Cardiac fibroblast (primary cell): ENCODE results near the gene PHACTR1.
A peak's percentile ranks its signal among the peaks of the same experiment; 100 is the strongest.

ENCODE experiments used
- DNase-seq, 2 donors: peaks; one replicate each; pipeline versions ENCODE4 v3.0.0 to v3.0.0-alpha.2; 2010; ENCODE audit warnings: low read depth in 2 of 2
- H3K4me3 ChIP-seq, 2 donors: replicated peaks in 1 of 2; 1 replicate in 1 of 2; 2 replicates in 1 of 2; pipeline ENCODE4 v1.5.1; 2011; ENCODE audit warnings: low read depth in 2 of 2, low read length in 2 of 2, mild to moderate bottlenecking in 2 of 2, moderate library complexity in 1 of 2
- TF ChIP-seq, protein P1 (sequence below): IDR thresholded peaks from one replicate; pipeline ENCODE4 v1.5.1; 2011; ENCODE audit warnings: low read depth, mild to moderate bottlenecking, low read length, inconsistent platforms

Gene PHACTR1

DNA sequence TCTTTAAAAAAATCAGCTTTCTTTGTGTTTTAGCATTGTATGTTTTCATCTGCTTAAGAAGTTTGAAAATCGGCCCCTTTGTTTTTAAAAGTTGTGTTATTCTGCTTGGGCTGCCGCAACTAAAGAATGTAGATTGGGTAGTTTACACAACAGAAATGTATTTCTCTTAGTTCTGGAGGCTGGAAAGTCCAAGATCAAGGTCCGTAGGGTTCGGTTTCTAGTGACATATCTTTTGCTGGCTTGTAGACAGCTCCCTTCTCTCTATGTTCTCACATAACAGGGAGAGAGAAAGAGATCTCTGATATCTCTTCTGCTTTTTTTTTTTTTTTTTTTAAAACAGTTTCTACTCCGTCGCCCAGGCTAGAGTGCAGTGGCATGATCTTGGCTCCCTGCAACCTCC, 473.1 kb downstream of the PHACTR1 start:
- DNase-seq = no peak
- no peak overlapping the region for H3K4me3 ChIP-seq
- TF ChIP-seq, protein P1, sequence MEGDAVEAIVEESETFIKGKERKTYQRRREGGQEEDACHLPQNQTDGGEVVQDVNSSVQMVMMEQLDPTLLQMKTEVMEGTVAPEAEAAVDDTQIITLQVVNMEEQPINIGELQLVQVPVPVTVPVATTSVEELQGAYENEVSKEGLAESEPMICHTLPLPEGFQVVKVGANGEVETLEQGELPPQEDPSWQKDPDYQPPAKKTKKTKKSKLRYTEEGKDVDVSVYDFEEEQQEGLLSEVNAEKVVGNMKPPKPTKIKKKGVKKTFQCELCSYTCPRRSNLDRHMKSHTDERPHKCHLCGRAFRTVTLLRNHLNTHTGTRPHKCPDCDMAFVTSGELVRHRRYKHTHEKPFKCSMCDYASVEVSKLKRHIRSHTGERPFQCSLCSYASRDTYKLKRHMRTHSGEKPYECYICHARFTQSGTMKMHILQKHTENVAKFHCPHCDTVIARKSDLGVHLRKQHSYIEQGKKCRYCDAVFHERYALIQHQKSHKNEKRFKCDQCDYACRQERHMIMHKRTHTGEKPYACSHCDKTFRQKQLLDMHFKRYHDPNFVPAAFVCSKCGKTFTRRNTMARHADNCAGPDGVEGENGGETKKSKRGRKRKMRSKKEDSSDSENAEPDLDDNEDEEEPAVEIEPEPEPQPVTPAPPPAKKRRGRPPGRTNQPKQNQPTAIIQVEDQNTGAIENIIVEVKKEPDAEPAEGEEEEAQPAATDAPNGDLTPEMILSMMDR = no peak

DNA sequence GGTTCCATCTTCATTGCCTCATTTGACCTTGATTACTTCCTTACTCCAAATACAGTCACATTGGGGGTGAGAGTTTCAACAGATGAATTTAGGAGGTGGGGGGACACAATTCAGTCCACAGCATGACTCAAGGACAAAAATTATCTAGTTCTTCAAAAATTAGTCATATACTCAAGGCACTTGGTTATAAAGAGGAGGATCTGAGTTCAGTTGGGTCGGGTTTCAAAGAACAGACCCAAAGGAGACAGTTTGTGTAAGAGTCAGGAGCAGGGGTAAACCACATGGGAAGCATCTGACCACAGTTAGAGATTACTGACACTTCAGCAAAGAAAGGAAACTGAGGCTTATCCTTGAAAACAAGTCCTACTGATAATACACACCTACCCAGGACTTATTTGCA, 473.8 kb downstream of the PHACTR1 start:
- H3K4me3 ChIP-seq = no peak overlapping the region
- DNase-seq = peak in 1 of 2 donors; percentile 5
- TF ChIP-seq, protein P1 = no peak

DNA sequence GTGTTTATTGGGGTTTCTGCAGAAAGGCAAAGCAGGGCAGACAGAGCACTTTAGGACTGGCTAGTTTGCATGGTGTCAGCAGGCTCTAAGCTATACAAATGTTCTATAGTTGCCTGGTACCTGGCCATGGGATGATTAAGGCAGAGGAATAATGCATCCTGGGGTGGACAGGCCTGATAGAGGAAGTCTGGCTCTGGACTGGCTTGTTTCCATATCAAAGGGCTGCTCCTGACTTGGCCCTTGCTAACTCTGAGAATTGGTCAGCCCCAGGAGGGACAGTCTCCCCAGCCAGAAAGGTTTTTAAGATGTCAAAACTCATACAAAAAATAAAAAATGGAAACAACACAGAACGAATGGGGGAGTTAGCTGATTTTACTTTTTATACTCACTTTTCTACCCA, 474.9 kb downstream of the PHACTR1 start:
- TF ChIP-seq, protein P1 = no peak
- no peak overlapping the region for H3K4me3 ChIP-seq
- no peak for DNase-seq

DNA sequence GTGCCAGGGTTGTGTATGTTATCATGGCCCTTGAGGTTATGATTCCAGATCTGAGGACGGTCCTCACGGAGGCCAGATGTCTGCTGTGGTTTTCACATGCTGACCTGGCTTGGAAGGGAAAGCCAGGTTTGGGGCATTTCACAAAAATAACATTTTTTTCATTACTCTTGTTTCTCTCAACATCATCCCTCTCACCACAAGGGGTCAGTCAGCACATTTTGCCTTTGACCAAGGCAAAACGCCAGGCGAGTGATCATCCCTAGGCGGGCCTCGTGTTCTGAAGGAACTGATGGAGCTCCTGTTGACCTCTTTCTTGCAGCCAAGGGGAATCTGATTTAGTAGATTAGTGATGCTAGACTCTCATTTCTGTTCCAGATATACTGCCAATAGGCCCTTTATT, 478.3 kb downstream of the PHACTR1 start:
- DNase-seq = peak; percentile 81 to 83
- TF ChIP-seq, protein P1 = peak; percentile 73
- H3K4me3 ChIP-seq = no peak overlapping the region

DNA sequence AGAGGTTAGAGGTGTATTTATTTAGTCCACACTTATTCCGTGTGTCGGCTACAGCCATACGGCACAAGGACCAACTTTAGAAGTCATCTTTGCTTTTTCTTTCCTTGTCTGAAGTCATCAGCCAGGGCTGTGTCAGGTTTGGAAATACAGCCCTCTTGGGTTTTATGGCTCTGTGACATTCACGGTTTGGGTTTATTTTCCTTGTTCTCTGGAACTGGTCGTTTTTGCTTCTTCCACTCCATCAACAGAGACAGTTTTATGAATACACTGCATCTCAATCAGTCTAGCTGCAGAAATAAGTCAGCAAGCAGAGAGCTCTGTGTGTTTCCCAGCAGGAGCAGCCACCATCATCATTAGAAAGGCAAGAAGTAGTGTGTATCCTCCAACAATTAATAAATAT, 479.2 kb downstream of the PHACTR1 start:
- no peak overlapping the region for H3K4me3 ChIP-seq
- TF ChIP-seq, protein P1 = no peak
- DNase-seq = no peak

DNA sequence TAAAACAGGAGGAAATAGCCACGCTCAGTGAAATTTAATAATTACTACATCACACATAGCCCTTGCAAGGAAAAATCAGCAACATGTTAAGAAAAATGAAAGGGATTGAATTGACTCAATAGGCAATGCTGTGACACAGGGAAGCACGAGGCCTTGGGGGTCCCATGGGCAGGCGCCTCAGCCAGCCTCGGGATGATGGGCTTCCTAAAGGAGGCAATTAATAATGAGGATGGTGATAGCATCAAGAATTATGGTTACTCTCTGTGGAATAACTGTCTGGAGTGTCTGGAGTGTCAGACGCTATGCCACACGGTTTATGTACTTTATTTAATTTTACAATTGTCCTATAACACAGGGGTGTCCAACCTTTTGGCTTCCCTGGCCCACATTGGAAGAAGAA, 481.6 kb downstream of the PHACTR1 start:
- no peak for DNase-seq
- TF ChIP-seq, protein P1 = no peak
- H3K4me3 ChIP-seq = no peak overlapping the region

DNA sequence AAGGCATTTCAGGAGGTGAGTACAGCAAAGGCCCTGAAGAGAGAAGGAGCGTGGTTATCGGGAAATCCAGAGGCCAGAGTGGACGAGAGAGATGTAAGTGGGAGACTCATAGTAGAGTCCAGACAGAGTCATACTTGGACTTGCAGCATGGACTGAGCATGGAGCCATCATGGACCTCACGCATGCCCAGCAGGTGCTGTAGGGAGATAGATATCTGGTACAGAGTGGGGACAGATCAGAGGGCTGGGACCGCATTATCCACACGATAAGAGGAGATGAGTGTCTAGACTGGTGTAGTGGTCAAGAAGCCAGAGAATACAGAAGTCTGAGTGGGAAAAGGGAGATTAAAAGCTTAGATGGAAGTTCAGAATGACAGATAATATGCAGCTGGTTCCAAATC, 484.8 kb downstream of the PHACTR1 start:
- DNase-seq = no peak
- TF ChIP-seq, protein P1 = no peak
- no peak overlapping the region for H3K4me3 ChIP-seq
